Stimulated activated CD4-positive, alpha-beta T cell treated with anti-CD3 and anti-CD28 coated beads, Interleukin-4, amount 100 ng/mL, for 4 hours (primary cell): Measurements from ENCODE around the gene XXYLT1.
"Not testable (repeated sequence)": the region's sequence is repeated elsewhere in the genome, so short reads cannot be mapped to it uniquely, and the experiment has no call there.

ENCODE experiments used
- DNase-seq, 2 experiments: peaks; one replicate each; pipeline ENCODE4 v3.0.0-alpha.2; 2020

XXYLT1 gene

DNA sequence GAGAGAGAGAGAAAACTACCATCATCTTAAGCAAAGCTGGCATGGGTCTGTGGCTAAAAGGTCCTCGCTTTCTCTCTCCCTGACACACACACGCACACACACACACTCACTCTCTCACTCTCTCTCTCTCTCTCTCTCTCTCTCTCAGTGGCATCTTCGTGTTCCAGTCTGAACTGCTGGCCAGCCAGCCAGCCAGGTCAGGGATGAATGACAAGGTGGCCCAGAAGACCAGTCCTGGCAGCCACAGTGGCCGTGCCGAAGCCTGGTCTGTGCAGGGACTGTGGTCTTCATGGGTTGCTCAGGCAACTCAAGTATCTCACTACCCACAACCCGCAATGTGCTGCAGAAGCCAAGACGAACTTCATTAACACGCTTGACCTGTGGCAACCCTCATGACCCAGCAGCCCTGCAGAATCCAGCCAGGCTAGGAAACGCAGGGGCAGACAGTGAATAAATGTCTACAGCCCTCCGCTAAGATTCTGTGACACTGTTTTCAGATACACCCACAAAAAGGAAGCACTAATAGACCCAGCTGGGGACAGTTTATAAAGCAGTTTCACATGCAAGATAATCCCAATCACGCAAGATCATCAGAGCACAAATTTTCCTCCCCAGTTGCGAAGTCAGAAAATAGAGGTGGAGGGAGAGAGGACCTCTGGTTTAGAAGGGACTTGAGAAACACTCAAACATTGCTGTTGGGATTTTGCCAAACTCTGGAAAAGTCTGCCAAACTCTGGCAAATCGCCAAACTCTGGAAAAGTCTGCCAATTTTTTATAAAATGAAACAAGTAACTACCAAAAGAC lies 66.4 kb downstream of the XXYLT1 start:
- no peak for DNase-seq

DNA sequence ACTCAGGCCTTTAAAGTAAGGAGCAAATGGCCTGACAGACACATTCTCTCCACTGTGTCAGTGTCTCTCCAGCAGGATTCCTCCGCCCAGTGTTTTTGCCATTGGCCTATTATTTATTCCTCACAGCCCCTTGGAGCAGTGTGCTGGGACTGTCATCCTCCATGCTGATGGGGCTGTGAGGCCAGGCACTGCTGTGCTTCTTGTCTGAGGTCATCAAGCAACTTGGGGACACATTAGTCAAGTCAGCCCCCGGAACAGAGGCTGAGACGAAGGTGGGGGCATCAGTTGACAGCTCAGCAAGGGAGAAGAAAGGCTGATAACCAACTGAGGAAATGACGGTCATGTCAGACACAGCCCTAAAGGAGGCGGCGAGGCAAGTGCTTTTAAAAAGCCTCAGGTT lies 67.4 kb downstream of the XXYLT1 start:
- DNase-seq, result no peak

DNA sequence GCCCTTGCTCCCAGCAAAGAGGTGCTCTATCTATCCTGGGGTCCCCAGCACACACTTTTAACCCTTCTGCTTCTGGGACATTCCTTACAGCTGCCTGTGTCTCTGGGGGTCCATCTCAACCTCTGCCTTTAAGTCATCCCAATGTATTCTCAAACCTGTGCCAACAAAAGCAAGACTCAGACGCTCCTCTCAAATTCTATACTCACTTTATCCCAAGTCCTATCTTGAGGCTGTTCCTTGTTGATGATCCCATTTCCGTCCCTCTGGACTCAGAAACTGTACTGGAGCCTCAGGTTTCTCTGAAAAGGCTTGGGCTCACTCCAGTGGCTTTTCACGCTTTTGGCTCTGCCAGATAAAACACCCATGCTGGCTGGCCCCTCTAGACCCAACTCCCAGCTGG lies 69.7 kb downstream of the XXYLT1 start:
- no peak for DNase-seq

DNA sequence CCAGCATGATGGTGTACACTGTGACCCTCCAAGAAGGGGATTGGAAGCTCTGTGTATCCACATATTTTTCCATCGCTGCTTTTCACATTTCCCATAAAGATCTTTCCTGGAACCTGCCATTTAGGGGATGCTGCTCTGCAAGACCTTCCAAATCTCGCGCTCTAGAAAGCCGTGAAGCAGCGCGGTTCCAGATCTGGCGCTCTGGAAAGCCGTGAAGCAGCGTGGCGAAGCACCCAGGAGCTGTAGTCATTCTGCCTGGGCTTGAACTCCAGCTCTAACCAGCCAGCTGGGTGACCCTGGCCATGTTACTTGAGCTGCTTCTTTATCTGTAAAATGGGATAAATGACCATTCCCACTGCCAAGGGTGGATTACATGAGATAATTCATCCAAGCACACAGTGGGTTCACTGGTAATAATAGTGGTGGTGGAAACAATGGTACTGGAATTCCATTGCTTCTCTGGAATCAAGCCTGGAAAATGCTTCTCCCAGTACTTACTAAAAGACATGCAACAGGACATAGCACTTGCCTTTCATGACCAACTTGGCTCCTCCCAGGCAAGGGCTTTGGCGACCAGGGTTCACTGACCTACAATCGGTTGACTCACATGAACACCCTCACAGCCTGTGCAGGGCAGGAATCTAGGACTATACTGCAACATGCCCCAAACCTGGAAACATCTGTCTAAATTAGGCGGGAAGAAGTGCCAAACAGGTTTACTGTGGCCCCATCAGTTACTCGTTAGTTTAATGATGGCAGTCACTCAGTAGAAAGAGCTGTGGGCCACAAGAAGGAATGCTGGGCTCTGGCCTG lies 70.7 kb downstream of the XXYLT1 start:
- no peak for DNase-seq

DNA sequence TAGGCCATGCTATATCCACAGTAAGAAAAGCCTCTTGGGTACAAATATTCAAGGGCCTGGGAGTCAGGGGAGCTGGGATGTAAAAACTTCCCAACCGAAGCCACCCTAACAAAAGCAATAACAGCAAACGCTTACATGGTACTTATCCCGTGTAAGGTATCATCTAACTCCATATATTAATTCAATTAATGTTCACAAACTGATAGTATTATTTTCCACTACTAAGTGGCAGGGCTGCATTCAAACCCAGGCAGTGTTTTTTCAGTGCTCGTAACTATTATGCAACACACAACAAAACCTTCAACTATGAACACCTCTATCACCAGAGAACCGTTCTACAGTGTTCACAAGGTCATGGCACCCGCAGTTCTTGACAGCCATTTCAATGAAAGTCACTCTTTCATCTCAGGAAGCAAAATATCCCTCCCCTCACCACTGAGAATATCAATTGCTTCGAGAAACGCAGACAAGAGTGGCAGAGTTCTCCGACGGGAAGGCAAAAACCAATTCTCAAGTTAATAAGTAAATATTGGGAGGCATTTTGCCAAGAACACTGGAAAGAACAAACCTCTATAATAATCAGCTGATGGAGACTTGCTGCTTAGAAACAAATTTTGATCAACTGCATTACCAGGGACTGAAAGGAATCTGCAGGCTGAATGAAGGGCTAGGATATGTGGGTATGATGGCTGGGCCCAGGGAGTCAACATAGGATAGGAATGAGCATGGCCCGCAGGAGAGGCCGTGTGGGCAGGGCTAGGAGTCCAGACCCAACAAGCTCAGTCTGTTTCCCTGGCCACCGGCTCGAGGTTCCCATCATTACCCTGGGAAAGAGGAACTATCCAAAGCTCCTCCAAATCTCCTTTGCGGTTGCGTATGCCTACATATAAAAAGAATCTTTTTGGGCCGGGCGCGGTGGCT lies 72.3 kb downstream of the XXYLT1 start:
- DNase-seq, result no peak

DNA sequence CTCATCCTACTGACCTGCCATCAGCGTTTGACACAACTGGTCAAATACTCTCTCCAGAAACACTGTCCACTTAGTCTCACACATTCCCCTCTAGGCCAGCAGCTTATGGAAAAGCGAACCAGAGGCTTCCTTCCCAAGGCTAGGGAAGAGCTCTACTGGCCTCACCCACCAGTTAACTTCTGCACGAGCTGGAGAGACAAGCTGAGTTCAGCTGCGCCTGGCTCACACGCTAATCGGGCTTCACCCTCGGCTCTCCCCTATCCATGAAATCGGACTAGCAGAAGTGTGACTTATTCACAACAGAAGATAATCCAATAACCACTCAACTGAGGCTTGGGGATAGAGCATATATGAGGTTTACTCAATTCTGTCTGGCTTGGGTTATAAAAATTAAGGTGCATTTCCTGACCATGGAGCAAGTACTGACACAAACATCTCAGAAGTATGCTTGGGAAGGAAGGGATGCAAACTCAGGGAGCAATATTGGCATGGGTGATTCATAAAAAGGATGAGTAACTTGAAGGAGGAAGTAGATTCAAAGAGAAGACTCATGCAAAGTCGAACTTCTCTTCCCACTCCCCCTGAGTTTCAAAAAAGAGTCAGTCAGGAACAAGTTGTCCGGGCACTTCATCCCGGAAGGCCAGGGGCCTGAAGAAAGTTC lies 73.1 kb downstream of the XXYLT1 start:
- DNase-seq, result no peak

DNA sequence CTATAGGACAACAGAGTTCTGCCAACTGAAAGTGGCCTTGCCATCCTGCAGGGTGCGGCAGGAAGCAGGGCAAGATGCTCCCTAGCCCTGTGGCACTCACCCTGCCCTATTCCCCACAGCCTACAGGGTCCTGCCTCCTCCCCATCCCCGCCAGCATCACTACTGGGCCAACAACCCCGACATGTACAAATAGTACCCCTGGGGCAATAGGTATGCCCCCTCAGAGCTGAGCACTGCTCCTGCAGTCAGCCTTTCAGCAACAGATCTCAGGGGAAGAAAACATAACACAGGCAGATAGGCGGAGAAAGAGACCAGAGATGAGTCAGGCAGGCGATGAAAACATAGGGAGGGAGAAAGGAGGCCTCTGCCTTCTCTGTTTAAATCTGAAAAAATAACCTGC lies 74.7 kb downstream of the XXYLT1 start:
- no peak for DNase-seq

DNA sequence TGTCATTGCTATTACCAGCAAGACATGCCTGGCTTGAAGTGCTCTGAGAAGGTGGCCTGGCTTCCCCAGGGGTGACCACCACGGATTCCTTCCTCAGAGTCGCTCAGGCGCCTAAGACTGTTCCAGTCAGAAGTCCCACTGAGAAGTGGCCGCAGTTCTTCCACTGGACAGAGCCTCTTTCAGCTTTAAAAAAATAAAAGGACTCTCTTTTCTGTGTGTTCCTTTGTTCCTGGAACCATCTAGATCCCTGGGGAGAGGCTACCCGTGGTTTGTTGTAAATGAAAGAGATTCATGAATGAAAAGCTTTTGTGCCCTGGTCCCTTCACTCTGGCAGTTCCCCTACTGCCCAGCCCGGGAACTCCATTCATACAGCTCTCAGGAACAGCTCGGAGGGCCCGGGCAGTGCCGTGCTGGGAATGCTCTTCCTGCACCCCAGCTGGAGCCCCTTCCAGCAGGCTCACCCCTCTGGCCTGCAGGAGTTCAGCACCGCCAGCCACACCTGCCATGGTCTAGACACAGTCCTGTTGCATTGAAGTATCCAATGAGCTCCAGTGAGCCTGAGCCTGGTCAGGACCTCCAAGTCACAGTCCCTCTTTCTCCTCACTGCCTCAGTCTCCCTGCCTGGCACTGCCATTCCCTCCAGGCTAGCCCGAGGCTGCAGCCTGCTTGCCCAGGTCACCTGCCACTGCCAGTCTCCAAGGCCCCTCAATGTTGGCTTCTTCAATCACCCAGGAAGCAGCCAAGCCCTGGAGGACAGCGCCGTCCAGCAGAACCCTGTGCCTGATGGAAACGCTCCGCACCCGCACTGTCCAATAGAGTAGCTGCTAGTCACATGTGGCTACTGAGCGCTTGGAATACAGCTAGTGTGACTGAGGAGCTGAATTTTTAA lies 75.4 kb downstream of the XXYLT1 start:
- DNase-seq, result no peak

DNA sequence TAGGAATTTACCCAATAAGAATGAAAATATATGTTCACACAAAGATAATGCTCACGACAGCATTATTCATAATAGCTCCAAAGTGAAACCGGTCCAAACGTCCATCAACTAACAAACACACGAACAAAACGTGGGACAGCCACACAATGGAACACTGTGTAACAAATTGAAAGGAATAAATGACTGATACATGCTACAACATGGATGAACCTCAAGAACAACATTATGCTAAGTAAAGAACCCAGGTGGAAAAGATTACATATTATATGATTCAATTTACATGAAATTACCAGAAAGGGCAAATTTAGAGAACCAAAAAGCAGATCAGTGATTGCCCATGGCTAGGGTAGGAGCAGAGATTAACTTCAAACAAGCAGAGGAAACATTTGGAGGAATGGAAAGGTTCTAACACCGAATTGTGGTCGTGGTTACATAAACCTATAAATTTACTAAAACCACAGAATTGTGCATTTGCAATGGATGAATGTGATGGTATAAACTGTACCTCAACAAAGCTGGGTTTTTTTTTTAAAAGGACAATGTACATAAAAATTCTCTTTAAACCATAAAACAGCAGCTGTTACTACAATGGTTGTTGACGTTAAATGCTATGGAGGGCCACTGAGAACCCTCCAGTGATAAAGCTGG lies 76.3 kb downstream of the XXYLT1 start:
- no peak for DNase-seq

DNA sequence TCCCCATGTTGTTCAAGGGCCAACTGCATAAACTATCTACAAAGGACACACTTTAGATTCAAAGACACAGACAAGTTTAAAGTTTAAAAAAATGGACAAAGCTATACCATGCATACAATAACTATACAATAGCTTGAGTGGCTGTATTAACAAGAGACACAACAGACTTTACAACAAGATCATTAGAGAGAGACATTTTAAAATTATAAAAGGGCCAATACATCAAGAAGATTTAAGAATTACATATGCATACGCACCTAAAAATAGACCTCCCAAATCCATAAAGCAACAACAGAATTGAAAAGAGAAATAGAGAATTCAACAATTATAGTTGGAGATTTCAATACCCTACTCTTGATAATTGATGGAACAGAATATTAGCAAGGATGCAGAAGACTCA lies 79.4 kb downstream of the XXYLT1 start:
- DNase-seq, result no peak

DNA sequence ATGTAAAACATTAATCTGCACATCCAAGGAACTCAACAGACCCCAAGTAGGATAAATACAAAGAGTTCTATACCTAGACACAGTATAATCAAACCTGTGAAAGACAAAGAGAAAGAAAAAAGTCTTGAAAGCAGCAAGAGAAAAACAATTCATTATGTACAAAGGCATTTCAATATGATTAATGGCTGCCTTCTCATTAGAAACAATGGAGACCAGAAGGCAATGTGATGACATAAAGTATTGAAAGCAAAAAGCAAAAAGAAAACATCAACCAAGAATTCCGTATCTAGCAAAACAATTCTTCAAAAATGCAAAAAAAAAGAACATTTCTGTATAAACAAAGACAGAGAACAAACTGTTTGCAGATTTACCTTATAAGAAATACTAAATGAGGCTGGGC lies 81.1 kb downstream of the XXYLT1 start:
- no peak for DNase-seq

DNA sequence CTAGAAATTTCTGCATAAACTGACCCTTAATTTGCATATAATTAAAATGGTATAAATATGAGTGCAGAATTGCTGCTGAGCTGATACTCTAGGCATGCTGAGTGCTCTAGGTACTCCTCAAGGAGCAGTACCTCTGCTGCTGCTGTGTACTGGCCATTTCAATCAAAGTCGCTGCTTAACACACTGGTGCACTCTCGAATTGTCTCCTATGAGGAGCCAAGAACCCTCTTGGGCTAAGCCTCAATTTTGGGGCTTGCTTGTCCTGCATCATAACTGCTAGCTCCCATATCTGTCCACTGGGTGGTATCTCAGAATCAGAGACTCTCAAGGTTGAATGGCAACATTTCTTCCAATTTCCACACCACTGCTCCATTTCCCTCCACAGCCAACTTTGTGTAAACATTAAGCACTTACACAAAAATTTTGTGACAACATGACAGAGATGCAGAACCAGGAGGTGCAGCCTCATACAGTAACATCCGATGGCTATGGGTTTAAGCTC lies 82.5 kb downstream of the XXYLT1 start:
- DNase-seq, result no peak

DNA sequence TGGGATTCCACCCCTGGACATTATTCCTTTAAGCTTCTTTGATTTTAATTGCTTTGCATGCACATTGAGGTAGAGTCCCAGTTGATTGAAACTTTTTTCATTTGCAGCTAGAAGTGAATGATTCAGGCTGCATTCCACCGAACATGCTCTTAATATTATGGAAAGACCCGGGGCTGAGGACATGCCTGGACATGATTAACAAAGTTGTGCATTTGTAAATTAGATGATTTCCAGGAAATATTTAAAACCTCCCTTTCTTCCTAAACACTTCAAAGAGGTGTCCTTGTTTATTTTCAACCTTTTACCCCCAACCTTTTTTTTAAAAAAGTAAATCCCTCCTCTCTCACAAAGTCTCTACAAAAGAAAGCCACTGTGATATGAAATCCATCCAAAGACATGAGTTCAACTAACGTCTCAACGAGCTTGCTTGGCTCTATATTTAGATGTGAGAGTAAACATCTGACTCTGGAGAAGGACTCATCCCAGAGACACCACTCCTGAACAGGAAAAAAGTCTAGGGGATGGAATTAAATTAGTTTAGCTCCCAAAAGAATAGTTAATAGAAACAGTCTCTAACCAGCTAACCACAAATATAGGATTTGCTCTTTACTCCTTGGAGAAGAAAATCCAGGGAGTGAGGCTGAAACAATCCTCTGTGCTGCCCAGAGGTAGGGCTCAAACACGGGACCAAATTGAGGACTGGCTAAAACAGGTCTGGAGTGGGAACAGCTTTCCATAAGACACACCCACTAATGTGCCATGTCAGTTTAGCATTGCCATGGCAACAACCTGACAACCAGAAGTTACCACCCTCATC lies 83.1 kb downstream of the XXYLT1 start:
- DNase-seq, result no peak

DNA sequence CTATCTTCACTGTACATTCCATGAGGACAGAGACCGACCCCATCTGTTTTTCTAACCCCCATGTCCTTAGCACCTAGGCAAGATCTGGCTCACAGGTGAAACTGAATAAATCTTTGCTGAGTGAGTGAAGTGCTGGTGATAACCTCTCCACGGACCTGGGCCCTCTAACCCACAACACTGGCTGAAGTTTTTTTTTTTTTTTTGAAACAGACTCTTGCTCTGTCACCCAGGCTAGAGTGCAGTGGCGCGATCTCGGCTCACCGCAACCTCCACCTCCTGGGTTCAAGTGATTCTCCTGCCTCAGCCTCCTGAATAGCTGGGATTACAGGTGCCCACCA lies 84.3 kb downstream of the XXYLT1 start:
- DNase-seq, result not testable (repeated sequence)

DNA sequence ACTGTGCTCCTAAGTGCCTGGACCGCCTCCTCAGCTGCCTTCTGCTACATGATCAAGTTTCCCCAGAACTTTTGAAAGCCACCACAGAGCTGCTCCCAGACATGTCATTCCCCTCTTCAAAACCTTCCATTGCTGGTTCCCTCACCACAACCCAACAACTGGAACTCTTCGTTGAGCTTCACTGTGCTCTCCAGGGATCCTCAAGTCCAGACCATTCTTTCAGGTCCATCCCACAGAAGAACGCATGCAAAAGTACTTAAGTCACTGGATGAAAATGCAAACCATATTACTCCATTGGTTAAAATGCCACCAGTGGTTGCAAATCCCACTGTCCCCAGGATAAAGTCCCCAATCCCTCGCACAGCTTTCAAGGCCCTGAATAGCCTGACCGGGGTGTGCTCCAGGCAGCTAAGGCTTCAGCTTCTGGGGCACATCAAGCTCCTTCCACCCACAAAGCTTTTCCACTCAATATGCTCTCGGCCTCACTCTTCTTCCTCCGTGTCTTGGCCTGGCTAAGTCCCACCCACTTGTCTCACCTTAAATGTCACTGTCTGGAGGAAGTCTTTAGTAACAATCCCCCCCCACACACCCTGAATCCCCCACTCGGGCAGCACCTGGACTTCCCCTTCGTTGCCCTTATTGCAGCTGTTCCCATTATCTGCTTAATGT lies 84.8 kb downstream of the XXYLT1 start:
- peak in 1 of 2 experiments; percentile 26 for DNase-seq

DNA sequence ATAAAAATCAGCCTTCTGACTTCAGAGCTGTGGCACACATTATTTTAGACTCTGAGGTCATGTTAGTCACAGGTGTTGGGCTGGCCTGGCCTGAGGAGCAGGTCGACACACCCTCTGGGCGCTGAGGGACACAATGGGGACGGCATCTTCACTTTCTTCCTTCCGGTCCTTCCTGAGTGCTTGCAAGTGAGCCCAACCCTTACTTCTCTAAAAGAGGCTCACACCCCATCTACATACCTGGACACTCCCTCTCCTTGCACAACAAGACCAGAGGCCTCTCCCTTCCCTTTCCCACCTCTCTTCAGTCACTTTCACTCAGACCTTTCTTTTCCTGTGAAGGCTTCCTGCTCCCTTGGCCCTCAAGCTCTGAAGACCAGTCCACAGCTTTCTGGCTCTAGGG lies 85.4 kb downstream of the XXYLT1 start:
- DNase-seq, result no peak

DNA sequence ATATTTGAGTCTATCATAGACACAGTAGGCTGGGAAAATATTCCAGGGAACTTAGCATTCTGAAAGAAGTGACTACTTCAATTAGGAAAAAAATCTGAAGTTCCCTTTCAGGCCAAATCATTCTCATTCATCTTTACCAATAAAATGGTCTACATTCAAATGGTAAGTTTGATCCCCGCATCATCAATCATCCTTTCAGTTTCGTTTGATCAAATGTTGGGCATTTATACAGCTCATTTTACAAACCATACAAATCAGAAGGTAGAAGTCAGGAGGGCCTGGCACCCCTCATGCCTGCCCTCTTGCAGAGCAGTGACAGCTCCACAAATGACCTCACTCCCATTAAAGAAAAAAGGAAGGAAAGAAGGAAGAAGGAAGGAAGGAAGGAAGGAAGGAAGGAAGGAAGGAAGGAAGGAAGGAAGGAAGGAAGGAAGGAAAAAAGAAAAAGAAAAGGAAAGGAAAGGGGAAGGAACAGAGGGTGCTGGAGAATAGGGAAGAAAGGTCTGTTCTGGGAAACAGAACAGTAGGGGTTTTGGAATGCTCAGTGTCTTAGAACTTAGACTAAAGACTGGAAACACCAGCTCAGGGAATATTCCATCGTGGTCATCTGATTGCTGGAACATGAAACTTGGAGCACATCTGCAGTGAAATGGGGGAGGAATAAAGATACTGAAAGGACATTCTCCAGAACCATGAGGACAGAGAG lies 86.1 kb downstream of the XXYLT1 start:
- DNase-seq, result no peak

DNA sequence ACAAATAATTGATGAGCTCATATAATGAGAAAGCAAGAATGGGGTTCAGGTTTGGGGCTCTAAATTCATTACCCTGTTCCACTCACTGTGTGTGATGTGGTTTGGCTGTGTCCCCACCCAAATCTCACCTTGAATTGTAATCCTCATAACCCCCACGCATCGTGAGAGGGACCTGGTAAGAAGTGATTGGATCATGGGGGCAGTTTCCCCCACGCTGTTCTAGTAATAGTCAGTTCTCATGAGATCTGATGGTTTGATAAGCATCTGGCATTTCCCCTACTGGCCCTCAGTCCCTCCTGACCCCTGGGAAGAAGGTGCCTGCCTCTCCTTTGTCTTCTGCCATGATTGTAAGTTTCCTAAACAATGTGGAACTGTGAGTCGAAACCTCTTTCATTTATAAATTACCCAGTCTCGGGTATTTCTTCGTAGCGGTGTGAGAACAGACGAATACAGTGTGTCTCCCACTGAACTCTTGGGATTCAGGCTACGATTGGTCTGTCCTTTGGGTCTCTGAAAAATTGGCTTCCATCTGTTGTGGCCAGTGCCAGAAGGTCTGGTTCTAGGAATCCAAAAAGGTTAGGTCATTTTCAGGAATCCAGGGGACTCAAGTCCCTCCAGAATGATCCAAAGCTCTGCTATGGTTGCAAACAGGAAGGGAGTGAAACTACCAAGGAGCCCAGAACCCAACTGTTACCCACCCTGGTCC lies 87.7 kb downstream of the XXYLT1 start:
- peak in 1 of 2 experiments; percentile 25 for DNase-seq
